Vagina (tissue), 2 donors: Measurements from ENCODE around the gene CTDSPL.

Experiments used
- POLR2A ChIP-seq, 2 donors: fragments of 450-650 bp; IDR thresholded peaks; one replicate each; pipeline ENCODE4 v1.6.1; 2017; ENCODE audit warnings: antibody characterized with exemption in 2 of 2, mild to moderate bottlenecking in 2 of 2, moderate library complexity in 2 of 2
- POLR2AphosphoS5 ChIP-seq, 2 donors: sonication (generic); formaldehyde crosslinking; IDR thresholded peaks; one replicate each; pipeline ENCODE4 v1.9.0; 2017; ENCODE audit warnings: antibody characterized with exemption in 2 of 2, mild to moderate bottlenecking in 2 of 2, low read depth in 1 of 2; ENCODE audit not compliant: insufficient read depth in 1 of 2
- TF ChIP-seq, protein P1 (sequence below), 3 experiments: fragments of 450-650 bp in 2 of 3; fragments of 200-600 bp in 1 of 3; sonication (generic) in 1 of 3; IDR thresholded peaks; one replicate each; pipeline ENCODE4 v1.5.1; 2017 to 2019; ENCODE audit warnings: antibody characterized with exemption in 3 of 3, mild to moderate bottlenecking in 2 of 3, moderate library complexity in 2 of 3

GRCh38 chr3:38016847-38017444, 155.3 kb downstream of the CTDSPL start:
- TF ChIP-seq, protein P1, sequence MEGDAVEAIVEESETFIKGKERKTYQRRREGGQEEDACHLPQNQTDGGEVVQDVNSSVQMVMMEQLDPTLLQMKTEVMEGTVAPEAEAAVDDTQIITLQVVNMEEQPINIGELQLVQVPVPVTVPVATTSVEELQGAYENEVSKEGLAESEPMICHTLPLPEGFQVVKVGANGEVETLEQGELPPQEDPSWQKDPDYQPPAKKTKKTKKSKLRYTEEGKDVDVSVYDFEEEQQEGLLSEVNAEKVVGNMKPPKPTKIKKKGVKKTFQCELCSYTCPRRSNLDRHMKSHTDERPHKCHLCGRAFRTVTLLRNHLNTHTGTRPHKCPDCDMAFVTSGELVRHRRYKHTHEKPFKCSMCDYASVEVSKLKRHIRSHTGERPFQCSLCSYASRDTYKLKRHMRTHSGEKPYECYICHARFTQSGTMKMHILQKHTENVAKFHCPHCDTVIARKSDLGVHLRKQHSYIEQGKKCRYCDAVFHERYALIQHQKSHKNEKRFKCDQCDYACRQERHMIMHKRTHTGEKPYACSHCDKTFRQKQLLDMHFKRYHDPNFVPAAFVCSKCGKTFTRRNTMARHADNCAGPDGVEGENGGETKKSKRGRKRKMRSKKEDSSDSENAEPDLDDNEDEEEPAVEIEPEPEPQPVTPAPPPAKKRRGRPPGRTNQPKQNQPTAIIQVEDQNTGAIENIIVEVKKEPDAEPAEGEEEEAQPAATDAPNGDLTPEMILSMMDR (IDR thresholded peaks at IDR 0.05), result no peak
- TF ChIP-seq POLR2A (IDR thresholded peaks at IDR 0.05) (no peak), POLR2AphosphoS5 (IDR thresholded peaks at IDR 0.05; ENCODE audit: insufficient read depth in 1 of 2, low read depth in 1 of 2) (no peak)
